Pancreas (tissue), 10 donors: Measurements from ENCODE around the gene TPBGL. TPM values are rescaled to one million over a fixed set of nuclear protein-coding genes. Genes with fewer than 3 reads are reported as not detected.

ENCODE experiments used
- ATAC-seq, 4 donors: fragments of 200-7000 bp; cut with Tn5 transposase; one replicate each; pipeline versions ENCODE4 v1.8.0 to v1.9.1; 2020; ENCODE audit warnings: mild to moderate bottlenecking in 4 of 4, moderate library complexity in 4 of 4
- DNase-seq, 6 donors: peaks; one replicate each; pipeline ENCODE4 v3.0.0-alpha.2; 2020
- FAIRE-seq: peaks from 2 replicates; lab custom pipeline; 2012; peaks lifted over from hg19 to GRCh38; lab: Jason Lieb, UNC
- H3K27ac ChIP-seq, 4 donors: fragments of 200-600 bp; sonication (generic); 1 replicate in 3 of 4; 2 replicates in 1 of 4; pipeline versions ENCODE4 v1.5.0 to v1.8.0; 2020
- H3K27me3 ChIP-seq, 4 donors: fragments of 200-600 bp; one replicate each; pipeline ENCODE4 v1.8.0; 2021
- H3K36me3 ChIP-seq, 3 donors: fragments of 200-600 bp; sonication (generic) in 1 of 3; one replicate each; pipeline versions ENCODE4 v1.5.0 to v1.8.0; 2020 to 2021
- H3K4me1 ChIP-seq, 3 donors: fragments of 200-600 bp; one replicate each; pipeline ENCODE4 v1.8.0; 2021
- H3K4me3 ChIP-seq, 4 donors: fragments of 200-600 bp; sonication (generic) in 2 of 4; one replicate each; pipeline versions ENCODE4 v1.5.0 to v1.8.0; 2020 to 2021
- H3K9me3 ChIP-seq, 4 donors: fragments of 200-600 bp; one replicate each; pipeline ENCODE4 v1.8.0; 2021
- CTCF ChIP-seq, 4 donors: fragments of 200-600 bp; sonication (generic) in 3 of 4; IDR thresholded peaks; one replicate each; pipeline versions ENCODE4 v1.5.0 to v1.8.0; 2021; ENCODE audit warnings: antibody characterized with exemption in 4 of 4
- WGBS, 2 donors: extraction: QIAGEN DNeasy Blood & Tissue Kit; methylation state at CpG; one replicate each; pipeline ENCODE4 v1.1.7; 2013; 5-methylcytosine and 5-hydroxymethylcytosine counted together
- intact Hi-C, 3 donors: fragments of 100-400 bp; cut with DNase I; formaldehyde crosslinking; loops; one replicate each; pipeline versions ENCODE4 v1.11.1 to v1.14.2; 2022
- polyA plus RNA-seq, 2 donors: library from polyadenylated mRNA; stranded (reverse); fragments of 200-250 nt; gene quantifications; one replicate each; pipeline ENCODE4 v1.2.3, GENCODE V29; 2013
- total RNA-seq, 6 donors: library from RNA; stranded (reverse); fragmentation: NEBNext Ultra II Directional in 4 of 6; extraction: Animal tissue kit (Norgen Biotek cat#: 25700) in 4 of 6; gene quantifications; one replicate each; pipeline versions ENCODE4 v1.2.1 to v1.2.4, GENCODE V29; 2021 to 2023
- donor health status: healthy with polysubstance abuse.
- donor health status: DM: no; HTN: no; CAD: no; lungs with moderate emphysema.
- donor health status: DM: no; HTN: no; CAD: no.
- donor health status: control.
- donor health status: control.
- donor health status: Bipolar disorder and iron deficiency.
- donor health status: DM: yes; HTN: yes; CAD: no.
- donor health status: DM: no; HTN: no; CAD: no.
- donor health status: DM: no; HTN: no; CAD: no.
- donor health status: DM: yes; HTN: yes; CAD: no.

The TPBGL gene
- total and polyA plus RNA-seq, 8 donors, result 0.04 to 0.28 (median 0.09) TPM; not detected in 1

DNA sequence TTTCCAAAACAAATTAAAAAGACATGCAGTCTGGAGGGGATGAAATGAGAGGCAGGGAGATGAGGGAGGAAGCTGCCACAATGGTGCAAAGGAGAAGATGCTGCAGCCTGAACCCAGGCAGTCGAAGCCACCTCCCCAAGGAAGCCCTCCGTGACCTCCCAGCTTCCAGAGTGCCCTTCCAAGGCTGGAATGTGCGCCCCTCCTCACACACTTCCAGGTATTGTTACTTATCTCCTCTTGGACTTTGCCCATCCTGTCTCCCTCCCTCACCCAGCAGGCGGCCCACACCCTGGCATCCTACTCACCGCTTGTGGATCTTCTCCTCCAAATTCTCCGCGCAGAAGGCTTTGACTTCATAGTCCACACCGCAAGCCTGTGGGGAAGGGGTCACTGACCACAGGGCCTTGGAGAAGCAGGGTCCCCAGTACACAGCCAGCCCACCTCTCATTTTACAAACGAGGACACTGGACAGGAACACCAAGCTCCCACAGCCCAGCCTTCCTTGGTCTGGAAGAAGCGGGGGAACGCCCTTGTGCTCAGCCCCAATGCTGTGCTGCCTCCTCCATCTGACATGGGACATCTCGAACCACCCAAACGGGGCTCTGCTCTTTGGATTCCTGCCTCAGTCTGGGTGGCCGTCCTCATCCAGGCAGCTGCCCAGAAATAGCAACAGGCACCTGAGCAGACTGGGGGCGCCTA is 40.3 kb downstream of the TPBGL start:
- intact Hi-C loops, result loop anchor here in 2 of 3 donors (5.0 to 10.0 kb wide), 2 partner anchors 101 to 254 kb away; no protein-coding TSS in a partner anchor
- ATAC-seq (peak in 1 of 4 donors; percentile 4), DNase-seq (peak in 2 of 6 donors; percentile 10 to 54), FAIRE-seq (no peak)
- no peaks in the 10 kb centered on the region for H3K27me3 ChIP-seq
- H3K27ac ChIP-seq, result no peak overlapping the region
- 79 to 82% methylated on average over 15 of the region's 15 CpGs for WGBS, 2 donors
- peaks cover 0 to 24% (median 5%) of the 10 kb centered on the region in 3 donors for H3K36me3 ChIP-seq
- no peaks in the 10 kb centered on the region for H3K4me1 ChIP-seq
- no peak overlapping the region for H3K4me3 ChIP-seq
- no peaks in the 10 kb centered on the region for H3K9me3 ChIP-seq
- TF ChIP-seq CTCF (IDR thresholded peaks at IDR 0.05), result no peak

GRCh38 chr11:75281469-75282095 is 41.0 kb downstream of the TPBGL start:
- intact Hi-C loops, result loop anchor here in 2 of 3 donors (5.0 to 10.0 kb wide), 2 partner anchors 101 to 253 kb away; no protein-coding TSS in a partner anchor
- H3K4me1 ChIP-seq, result no peaks in the 10 kb centered on the region
- no peaks in the 10 kb centered on the region for H3K27me3 ChIP-seq
- H3K4me3 ChIP-seq, result no peak overlapping the region
- DNase-seq (peak in 2 of 6 donors; percentile 14 to 45), ATAC-seq (no peak), FAIRE-seq (no peak)
- no peaks in the 10 kb centered on the region for H3K9me3 ChIP-seq
- no peak overlapping the region for H3K27ac ChIP-seq
- WGBS, 2 donors, result 85 to 88% methylated on average over 10 of the region's 10 CpGs
- TF ChIP-seq CTCF (IDR thresholded peaks at IDR 0.05), result no peak
- H3K36me3 ChIP-seq, result peaks cover 0 to 23% (median 4%) of the 10 kb centered on the region in 3 donors

GRCh38 chr11:75283391-75283931 is 42.9 kb downstream of the TPBGL start:
- 90 to 92% methylated on average over 12 to 16 of the region's 16 CpGs for WGBS, 2 donors
- no peak overlapping the region for H3K27ac ChIP-seq

GRCh38 chr11:75285776-75286360 is 45.3 kb downstream of the TPBGL start:
- 94 to 100% methylated on average over 5 of the region's 5 CpGs for WGBS, 2 donors
- FAIRE-seq (no peak), ATAC-seq (no peak), DNase-seq (peak in 1 of 6 donors; percentile 11)
- Histone ChIP-seq H3K9me3 (no peaks in the 10 kb centered on the region), H3K36me3 (peaks cover 0 to 16% (median 0%) of the 10 kb centered on the region in 3 donors), H3K4me3 (no peak overlapping the region), H3K27ac (no peak overlapping the region), H3K27me3 (no peaks in the 10 kb centered on the region), H3K4me1 (no peaks in the 10 kb centered on the region)
- no peak for TF ChIP-seq CTCF (IDR thresholded peaks at IDR 0.05)
- intact Hi-C loops, result loop anchor here in 1 of 3 donors (10.0 kb wide), 1 partner anchor 249 kb away; no protein-coding TSS in a partner anchor

More at GRCh38 chr11:75283391-75283931, 42.9 kb downstream of the TPBGL start:
- Histone ChIP-seq H3K27me3 (no peaks in the 10 kb centered on the region), H3K4me3 (no peak overlapping the region), H3K4me1 (no peaks in the 10 kb centered on the region), H3K36me3 (peaks cover 0 to 21% (median 0%) of the 10 kb centered on the region in 3 donors), H3K9me3 (no peaks in the 10 kb centered on the region)
- DNase-seq (peak in 1 of 6 donors; percentile 16), FAIRE-seq (no peak), ATAC-seq (no peak)
- no peak for TF ChIP-seq CTCF (IDR thresholded peaks at IDR 0.05)
- intact Hi-C loops, result loop anchor here in 2 of 3 donors (5.0 to 10.0 kb wide), 2 partner anchors 99 to 251 kb away; no protein-coding TSS in a partner anchor
